Measurements from ENCODE around the gene COL27A1.

COL27A1 gene

GRCh38 chr9:114285166-114285867 is 130.0 kb downstream of the COL27A1 start:
- ChIA-PET CTCF (interaction anchor here (0.6 to 1.6 kb wide), 4 partner anchors 13 to 202 kb away, joined by 3 to 6 read pairs (median 4); no protein-coding TSS in a partner anchor), POLR2A (no interaction called here)
- no peak for TF ChIP-seq ZNF530 (tag by site-specific recombination; IDR thresholded peaks at IDR 0.05; ENCODE audit: low read depth)
- peak; percentile 76 for TF ChIP-seq ZIC2 (tag by site-specific recombination; IDR thresholded peaks at IDR 0.05)
- H3K4me3 ChIP-seq (ENCODE audit: low read depth, low read length) = no peak overlapping the region
- no peaks in the 10 kb centered on the region for H3K4me1 ChIP-seq (ENCODE audit: control insufficient read depth, insufficient read depth, low read length)
- peaks cover 0 to 5% of the 10 kb centered on the region in 2 experiments; a peak in 1 of 3 replicates for H3K36me3 ChIP-seq (ENCODE audit: control insufficient read depth in 2 of 2, insufficient read depth in 1 of 2, low read length in 2 of 2)
- no peak overlapping the region for H3K27ac ChIP-seq (ENCODE audit: extremely low read depth, low read depth, low read length)
- H3K9me3 ChIP-seq (ENCODE audit: control insufficient read depth, insufficient read depth, low read depth, low read length) = no peaks in the 10 kb centered on the region

DNA sequence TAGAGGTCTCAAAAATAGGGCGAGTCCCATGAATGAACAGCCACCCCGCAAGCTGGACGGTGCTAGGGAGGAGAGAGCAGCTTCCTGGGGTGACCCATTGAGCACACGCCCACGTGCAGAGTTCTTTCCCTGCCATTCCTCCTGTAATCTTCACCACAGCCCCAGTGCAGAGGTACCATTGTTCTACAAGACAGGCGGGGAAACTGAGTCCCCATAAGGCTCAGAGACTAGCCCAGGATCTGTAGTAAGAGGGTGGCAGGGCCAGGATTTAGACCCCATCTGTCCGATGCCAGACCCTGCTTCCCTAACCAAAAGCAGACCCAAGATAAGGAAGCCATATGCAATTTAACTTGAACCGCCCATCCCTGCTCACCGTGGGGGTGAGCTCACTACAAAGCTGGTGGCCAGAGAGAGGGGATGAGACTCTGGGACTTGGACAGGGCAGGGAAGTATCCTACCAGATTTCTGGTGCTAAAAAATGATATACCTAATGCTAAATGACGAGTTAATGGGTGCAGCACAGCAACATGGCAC is 130.9 kb downstream of the COL27A1 start:
- H3K4me3 ChIP-seq (ENCODE audit: low read depth, low read length) = no peak overlapping the region
- H3K27ac ChIP-seq (ENCODE audit: extremely low read depth, low read depth, low read length) = no peak overlapping the region
- ChIA-PET POLR2A (no interaction called here), CTCF (interaction anchor here (0.5 to 1.6 kb wide), 7 partner anchors 14 to 203 kb away, joined by 3 to 6 read pairs (median 3); no protein-coding TSS in a partner anchor)
- H3K4me1 ChIP-seq (ENCODE audit: control insufficient read depth, insufficient read depth, low read length) = no peaks in the 10 kb centered on the region
- peaks cover 0 to 5% of the 10 kb centered on the region in 2 experiments; a peak in 1 of 3 replicates for H3K36me3 ChIP-seq (ENCODE audit: control insufficient read depth in 2 of 2, insufficient read depth in 1 of 2, low read length in 2 of 2)
- TF ChIP-seq ZNF398 (tag by site-specific recombination; IDR thresholded peaks at IDR 0.05) (no peak), ZNF560 (tag by site-specific recombination; IDR thresholded peaks at IDR 0.05; ENCODE audit: borderline replicate concordance) (no peak), ZNF394 (tag by site-specific recombination; IDR thresholded peaks at IDR 0.05; ENCODE audit: borderline replicate concordance) (no peak), ZNF335 (tag by site-specific recombination; conservative IDR thresholded peaks at IDR 0.05) (no peak), ZNF174 (tag by site-specific recombination; IDR thresholded peaks at IDR 0.05) (no peak), ZNF544 (tag by site-specific recombination; IDR thresholded peaks at IDR 0.05) (no peak), ZNF600 (tag by site-specific recombination; IDR thresholded peaks at IDR 0.05) (no peak), ZBTB21 (tag by site-specific recombination; IDR thresholded peaks at IDR 0.05) (no peak), ZFP69B (tag by site-specific recombination; IDR thresholded peaks at IDR 0.05) (no peak), KLF10 (tag by site-specific recombination; IDR thresholded peaks at IDR 0.05) (no peak), TCF7L2 (IDR thresholded peaks at IDR 0.05; ENCODE audit: borderline replicate concordance, low read depth, low read length) (no peak), ZNF623 (tag by site-specific recombination; IDR thresholded peaks at IDR 0.05) (no peak)
- TF ChIP-seq, protein P1, sequence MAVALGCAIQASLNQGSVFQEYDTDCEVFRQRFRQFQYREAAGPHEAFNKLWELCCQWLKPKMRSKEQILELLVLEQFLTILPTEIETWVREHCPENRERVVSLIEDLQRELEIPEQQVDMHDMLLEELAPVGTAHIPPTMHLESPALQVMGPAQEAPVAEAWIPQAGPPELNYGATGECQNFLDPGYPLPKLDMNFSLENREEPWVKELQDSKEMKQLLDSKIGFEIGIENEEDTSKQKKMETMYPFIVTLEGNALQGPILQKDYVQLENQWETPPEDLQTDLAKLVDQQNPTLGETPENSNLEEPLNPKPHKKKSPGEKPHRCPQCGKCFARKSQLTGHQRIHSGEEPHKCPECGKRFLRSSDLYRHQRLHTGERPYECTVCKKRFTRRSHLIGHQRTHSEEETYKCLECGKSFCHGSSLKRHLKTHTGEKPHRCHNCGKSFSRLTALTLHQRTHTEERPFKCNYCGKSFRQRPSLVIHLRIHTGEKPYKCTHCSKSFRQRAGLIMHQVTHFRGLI (tag by site-specific recombination; IDR thresholded peaks at IDR 0.05) = no peak
- TF ChIP-seq, protein P2, sequence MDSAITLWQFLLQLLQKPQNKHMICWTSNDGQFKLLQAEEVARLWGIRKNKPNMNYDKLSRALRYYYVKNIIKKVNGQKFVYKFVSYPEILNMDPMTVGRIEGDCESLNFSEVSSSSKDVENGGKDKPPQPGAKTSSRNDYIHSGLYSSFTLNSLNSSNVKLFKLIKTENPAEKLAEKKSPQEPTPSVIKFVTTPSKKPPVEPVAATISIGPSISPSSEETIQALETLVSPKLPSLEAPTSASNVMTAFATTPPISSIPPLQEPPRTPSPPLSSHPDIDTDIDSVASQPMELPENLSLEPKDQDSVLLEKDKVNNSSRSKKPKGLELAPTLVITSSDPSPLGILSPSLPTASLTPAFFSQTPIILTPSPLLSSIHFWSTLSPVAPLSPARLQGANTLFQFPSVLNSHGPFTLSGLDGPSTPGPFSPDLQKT (IDR thresholded peaks at IDR 0.05; ENCODE audit: borderline replicate concordance, low read depth, low read length) = no peak
- no peaks in the 10 kb centered on the region for H3K9me3 ChIP-seq (ENCODE audit: control insufficient read depth, insufficient read depth, low read depth, low read length)

All from HEK293 (cell line).